Measurements from ENCODE around the gene BACE2. TPM values are rescaled to one million over a fixed set of nuclear protein-coding genes. Genes with fewer than 3 reads are reported as not detected.

The BACE2 gene
- 100 to 1,000 TPM; 226 to 262 TPM for total RNA-seq

GRCh38 chr21:41167348-41168342 is at the start of gene BACE2:
Gene BACE2, plus strand, starts transcription at chr21:41168160. Its CDS starts 104 bp downstream, at chr21:41168264.

DNA sequence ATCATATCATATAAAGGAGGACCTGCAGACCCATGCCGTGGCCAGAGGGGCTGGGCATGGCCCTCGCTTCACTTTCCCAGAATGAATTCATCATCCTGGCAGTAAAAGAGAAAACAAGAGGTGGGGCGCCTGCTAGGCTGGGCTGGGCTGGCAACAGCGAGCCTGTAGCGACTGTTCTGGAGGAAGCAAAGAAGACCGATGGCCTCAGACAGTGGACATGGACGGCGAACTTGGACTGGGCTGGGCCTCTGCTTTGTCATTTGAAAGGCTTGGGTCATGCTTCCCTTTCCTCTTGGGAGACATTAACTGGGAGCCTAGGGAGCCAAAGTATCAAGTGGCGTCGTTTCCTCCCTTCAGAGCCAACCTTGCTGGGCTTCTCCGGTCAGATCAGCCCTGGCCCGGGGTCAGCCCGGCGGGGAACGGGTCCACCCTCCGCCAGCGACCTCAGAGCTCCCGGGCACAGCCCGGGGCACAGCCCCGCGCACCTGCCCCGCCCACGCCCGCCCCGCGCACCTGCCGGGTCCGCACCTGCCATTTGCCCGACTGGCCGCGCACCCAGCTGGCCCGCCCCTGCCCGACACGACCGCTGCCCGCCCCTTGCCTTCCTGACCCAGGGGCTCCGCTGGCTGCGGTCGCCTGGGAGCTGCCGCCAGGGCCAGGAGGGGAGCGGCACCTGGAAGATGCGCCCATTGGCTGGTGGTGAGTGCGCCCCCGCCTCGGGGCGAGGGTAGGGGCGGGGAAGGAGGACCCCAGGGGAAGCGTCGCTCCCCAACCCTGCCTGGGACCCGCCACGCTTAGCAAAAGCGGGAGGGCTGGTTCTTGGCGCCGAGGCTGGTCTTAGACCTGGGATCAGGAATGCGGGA is 148.5 kb downstream of the BACE2 start, which contains the start of gene FAM3B:
Gene FAM3B, plus strand, starts transcription at position 602 of the 863 bp plus-strand sequence. Its CDS starts 79 bp downstream, at position 681.

Small RNAs within 50 kb of the gene (small RNA-seq; reads per million reads assigned to genes)
- gene MIR3197, result 0 reads per million in 2 donors

Other genes starting within 250 kb of the BACE2 start
- not detected for gene FAM3B, start 148.6 kb downstream of the BACE2 start, total RNA-seq
- gene MX2, start 193.9 kb downstream of the BACE2 start, total RNA-seq, result 100 to 1,000 TPM; 182 to 303 TPM

Measured in melanocyte of skin (primary cell).